Retinal pigment epithelial cell (primary cell): ENCODE measurements around the gene ASCC2.
"Not testable (repeated sequence)": the region's sequence is repeated elsewhere in the genome, so short reads cannot be mapped to it uniquely, and the experiment has no call there.

ENCODE experiments used
- DNase-seq: peaks from one replicate; pipeline ENCODE4 v3.0.0-alpha.2; 2010; ENCODE audit warnings: low read depth
- H3K4me3 ChIP-seq: 2 replicates; pipeline ENCODE4 v1.5.1; 2011; ENCODE audit warnings: mild to moderate bottlenecking, low read length, control low read depth, moderate library complexity
- TF ChIP-seq, protein P1 (sequence below): conservative IDR thresholded peaks from 2 replicates; pipeline ENCODE4 v1.5.1; 2011; ENCODE audit warnings: low read depth, low read length, control low read depth, inconsistent platforms

Gene ASCC2

DNA sequence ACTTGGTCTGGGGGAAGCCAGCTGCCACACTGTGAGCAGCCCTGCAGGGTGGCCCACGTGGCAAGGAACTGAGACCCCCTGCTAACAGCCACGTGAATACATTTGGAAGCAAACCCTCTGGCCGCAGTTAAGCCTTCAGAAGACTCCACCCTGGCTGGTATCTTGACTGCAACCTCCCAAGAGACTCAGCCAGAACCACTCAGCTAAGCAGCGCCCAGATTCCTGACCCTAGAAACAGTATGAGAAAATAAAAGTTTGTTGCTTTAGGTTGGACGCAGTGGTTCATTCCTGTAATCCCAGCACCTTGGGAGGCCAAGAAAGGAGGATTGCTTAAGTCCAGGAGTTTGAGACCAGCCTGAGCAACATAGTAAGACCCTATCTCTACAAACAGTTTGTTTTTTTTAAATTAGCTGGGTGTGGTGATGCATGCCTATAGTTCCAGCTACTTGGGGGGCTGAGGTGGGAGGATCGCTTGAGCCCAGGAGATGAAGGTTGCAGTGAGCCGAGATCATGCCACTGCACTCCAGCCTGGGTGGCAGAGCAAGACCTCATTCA lies 79.9 kb downstream of the ASCC2 start:
- TF ChIP-seq, protein P1, sequence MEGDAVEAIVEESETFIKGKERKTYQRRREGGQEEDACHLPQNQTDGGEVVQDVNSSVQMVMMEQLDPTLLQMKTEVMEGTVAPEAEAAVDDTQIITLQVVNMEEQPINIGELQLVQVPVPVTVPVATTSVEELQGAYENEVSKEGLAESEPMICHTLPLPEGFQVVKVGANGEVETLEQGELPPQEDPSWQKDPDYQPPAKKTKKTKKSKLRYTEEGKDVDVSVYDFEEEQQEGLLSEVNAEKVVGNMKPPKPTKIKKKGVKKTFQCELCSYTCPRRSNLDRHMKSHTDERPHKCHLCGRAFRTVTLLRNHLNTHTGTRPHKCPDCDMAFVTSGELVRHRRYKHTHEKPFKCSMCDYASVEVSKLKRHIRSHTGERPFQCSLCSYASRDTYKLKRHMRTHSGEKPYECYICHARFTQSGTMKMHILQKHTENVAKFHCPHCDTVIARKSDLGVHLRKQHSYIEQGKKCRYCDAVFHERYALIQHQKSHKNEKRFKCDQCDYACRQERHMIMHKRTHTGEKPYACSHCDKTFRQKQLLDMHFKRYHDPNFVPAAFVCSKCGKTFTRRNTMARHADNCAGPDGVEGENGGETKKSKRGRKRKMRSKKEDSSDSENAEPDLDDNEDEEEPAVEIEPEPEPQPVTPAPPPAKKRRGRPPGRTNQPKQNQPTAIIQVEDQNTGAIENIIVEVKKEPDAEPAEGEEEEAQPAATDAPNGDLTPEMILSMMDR = no peak

DNA sequence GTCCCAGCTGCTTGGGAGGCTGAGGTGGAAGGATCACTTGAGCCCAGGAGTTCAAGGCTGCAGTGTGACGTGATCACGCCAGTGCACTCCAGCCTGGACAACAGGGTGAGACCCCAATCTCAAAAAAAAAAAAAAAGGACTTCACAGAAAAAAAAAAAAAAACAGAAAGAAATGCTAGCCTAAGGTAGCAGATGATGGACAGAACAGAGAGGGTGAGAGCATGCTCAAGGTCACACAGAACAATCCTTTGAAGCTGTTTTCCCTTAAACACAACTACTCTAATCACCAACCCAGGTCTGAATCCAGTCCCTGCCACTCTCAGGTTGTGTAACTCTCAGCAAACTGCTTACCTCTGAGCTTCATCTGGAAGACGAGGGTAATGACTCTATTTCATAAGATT lies 81.0 kb downstream of the ASCC2 start:
- TF ChIP-seq, protein P1 = no peak
- H3K4me3 ChIP-seq = no peak overlapping the region
- no peak for DNase-seq

More for the DNA sequence above, 79.9 kb downstream of the ASCC2 start:
- DNase-seq = no peak
- no peak overlapping the region for H3K4me3 ChIP-seq

DNA sequence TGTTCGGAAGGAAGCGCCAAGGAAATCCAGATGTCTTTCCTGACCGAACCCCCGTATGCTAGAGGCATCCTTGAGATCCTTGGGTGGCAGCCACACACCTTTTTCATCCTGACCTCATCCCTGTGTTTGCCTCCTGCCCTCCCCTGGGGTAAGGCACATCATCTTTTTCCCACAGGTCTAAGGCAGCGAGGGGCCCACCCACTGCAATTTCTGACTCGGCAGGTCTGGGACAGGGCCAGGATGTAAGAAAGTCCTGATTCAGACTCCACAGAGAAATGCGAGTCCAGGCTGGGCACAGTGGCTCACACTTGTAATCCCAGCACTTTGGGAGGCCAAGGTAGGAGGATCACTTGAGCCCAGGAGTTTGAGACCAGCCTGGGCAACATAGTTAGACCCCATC lies 81.7 kb downstream of the ASCC2 start:
- no peak overlapping the region for H3K4me3 ChIP-seq
- TF ChIP-seq, protein P1 = no peak
- DNase-seq = no peak

DNA sequence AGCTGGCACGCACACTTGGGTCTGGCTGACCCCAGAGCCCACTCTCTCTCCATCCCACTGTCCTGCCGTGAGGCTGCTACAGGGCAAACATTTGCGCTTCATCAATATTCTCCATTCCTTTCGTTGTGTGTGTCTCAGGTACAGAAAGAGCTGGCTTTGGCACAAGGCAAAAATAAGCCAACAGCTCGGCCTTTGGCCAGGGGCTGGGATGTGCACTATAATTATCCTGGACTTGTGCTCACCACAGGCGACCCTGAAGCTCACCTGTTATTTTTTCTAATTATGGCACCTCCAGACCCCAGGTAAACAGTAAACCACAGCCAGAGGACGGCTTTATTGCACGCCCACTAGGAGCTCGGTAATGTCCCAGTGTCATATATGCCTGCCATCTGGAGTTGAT lies 82.2 kb downstream of the ASCC2 start:
- TF ChIP-seq, protein P1 = no peak
- DNase-seq = no peak
- H3K4me3 ChIP-seq = no peak overlapping the region

DNA sequence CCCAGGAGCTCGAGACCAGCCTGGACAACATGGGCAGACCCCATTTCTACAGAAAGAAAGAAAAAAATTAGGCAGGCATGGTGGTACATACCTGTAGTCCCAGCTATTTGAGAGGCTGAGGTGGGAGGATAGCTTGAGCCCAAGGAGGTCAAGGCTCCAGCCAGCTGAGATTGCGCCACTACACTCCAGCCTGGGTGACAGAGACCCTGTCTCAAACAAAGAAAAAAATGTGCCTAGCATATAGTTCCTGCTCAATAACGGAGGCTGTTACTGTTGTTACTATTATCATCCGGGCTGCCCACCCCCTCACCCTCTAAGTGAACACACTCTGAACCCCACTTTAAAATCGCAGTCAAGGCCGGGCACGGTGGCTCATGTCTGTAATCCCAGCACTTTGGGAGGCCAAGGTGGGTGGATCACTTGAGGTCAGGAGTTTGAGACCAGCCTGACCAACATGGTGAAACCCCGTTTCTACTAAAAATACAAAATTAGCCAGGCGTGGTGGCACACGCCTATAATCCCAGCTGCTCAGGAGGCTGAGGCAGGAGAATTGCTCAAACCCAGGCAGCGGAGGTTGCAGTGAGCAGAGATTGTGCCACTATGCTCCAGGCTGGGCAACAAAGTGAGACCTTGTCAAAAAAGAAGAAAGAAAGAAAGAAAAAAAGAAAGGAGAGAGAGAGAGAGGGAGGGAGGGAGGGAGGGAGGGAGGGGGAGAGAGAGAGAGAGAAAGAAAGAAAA lies 83.2 kb downstream of the ASCC2 start:
- H3K4me3 ChIP-seq, DNase-seq: not testable (repeated sequence)

DNA sequence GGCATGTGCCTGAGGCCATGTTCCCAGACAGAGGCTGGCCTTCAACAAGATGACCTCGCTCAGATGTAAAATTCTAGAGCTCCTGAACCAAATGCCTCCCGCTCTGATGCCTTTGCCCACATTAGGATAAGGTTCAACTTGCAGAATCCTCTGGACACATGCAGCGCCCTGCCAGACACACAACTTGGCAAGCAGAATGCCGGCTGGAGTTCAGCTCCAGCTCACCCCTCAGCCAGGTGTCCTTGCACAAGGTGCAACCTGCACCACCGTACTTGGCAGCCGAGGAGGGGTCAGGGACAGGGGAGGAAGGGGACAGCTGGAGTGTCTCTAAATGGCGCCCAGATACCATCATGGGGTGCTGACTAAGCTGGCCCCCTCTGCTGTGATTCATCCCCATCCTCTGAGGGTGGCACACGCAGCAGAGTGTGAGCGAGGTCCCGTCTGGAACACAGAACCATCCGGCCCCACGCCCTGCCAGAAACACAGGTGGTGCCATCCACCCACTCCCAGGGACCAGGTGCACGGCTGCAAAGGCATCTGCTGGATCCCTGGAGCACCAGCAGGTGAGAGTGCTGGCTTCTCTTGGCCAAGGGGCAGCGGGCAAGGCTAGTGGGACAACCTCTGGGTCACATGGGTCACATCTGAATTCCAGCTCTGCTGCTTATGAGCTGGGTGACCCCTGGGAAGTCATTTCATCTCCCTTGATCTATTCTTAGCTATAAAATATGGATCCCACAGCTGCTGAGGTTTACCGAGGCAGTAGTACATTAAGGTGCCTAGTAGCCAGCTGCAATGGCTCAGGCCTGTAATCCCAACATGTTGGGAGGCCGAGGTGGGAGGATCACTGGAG lies 84.0 kb downstream of the ASCC2 start:
- DNase-seq = no peak
- H3K4me3 ChIP-seq = no peak overlapping the region
- TF ChIP-seq, protein P1 = no peak

DNA sequence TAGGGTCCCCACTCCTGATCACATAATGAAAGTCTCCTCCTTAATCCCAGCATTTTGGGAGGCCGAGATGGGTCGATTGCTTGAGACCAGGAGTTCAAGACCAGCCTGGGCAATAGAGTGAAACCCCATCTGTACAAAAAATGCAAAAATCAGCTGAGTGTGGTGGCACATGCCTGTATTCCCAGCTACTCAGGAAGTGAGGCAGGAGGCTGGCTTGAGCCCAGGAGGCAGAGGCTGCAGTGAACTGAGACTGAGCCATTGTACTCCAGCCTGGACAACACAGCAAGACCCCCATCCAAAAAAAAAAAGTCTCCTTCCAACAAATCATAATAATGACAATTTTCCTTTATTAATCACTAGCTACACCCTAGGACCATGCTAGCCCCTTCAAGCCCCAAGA lies 86.4 kb downstream of the ASCC2 start:
- H3K4me3 ChIP-seq = no peak overlapping the region
- TF ChIP-seq, protein P1 = no peak
- DNase-seq = no peak
